ENCODE data around the gene SKIL.
"Not testable (repeated sequence)": the region's sequence is repeated elsewhere in the genome, so short reads cannot be mapped to it uniquely, and the experiment has no call there.

The SKIL gene

GRCh38 chr3:170357176-170358041 is at the start of gene SKIL:
Gene SKIL (plus strand): TSS chr3:170357715. CDS start chr3:170360332, 2,617 bp downstream.
- DNase-seq (ENCODE audit: low spot score) (peak; percentile 86), FAIRE-seq (peak; percentile 61)

GRCh38 chr3:170309046-170309445 is 48.5 kb upstream of the SKIL start:
- no peak for FAIRE-seq

GRCh38 chr3:170317954-170318353 is 39.6 kb upstream of the SKIL start:
- FAIRE-seq (no peak), DNase-seq (ENCODE audit: low spot score) (no peak)

More at GRCh38 chr3:170309046-170309445, 48.5 kb upstream of the SKIL start:
- no peak for DNase-seq (ENCODE audit: low spot score)

GRCh38 chr3:170320461-170321121 is 36.9 kb upstream of the SKIL start:
- DNase-seq (ENCODE audit: low spot score), result no peak
- FAIRE-seq, result no peak

- DNase-seq (ENCODE audit: low spot score) (no peak), FAIRE-seq (no peak)
Observed at GRCh38 chr3:170321321-170322034, 36.0 kb upstream of the SKIL start.

- DNase-seq (ENCODE audit: low spot score) (no peak), FAIRE-seq (no peak)
Observed at GRCh38 chr3:170322566-170323269, 34.8 kb upstream of the SKIL start.

GRCh38 chr3:170323331-170323730 is 34.2 kb upstream of the SKIL start:
- no peak for DNase-seq (ENCODE audit: low spot score)
- FAIRE-seq, result no peak

GRCh38 chr3:170324962-170325361 is 32.6 kb upstream of the SKIL start:
- DNase-seq (ENCODE audit: low spot score) (no peak), FAIRE-seq (no peak)

GRCh38 chr3:170327040-170327808 is 30.3 kb upstream of the SKIL start:
- no peak for DNase-seq (ENCODE audit: low spot score)
- FAIRE-seq, result no peak

- FAIRE-seq; DNase-seq (ENCODE audit: low spot score): not testable (repeated sequence)
Observed at GRCh38 chr3:170327868-170328548, 29.5 kb upstream of the SKIL start.

- peak; percentile 63 for DNase-seq (ENCODE audit: low spot score)
- FAIRE-seq, result no peak
Observed at GRCh38 chr3:170330366-170330765, 27.1 kb upstream of the SKIL start.

GRCh38 chr3:170331143-170331542 is 26.4 kb upstream of the SKIL start:
- no peak for FAIRE-seq
- DNase-seq (ENCODE audit: low spot score), result no peak

- DNase-seq (ENCODE audit: low spot score) (no peak), FAIRE-seq (no peak)
Observed at GRCh38 chr3:170337420-170337819, 20.1 kb upstream of the SKIL start.

- no peak for DNase-seq (ENCODE audit: low spot score)
- no peak for FAIRE-seq
Observed at GRCh38 chr3:170338690-170339340, 18.7 kb upstream of the SKIL start.

- not testable (repeated sequence) for FAIRE-seq
Observed at GRCh38 chr3:170342273-170342672, 15.2 kb upstream of the SKIL start.

GRCh38 chr3:170343859-170344258 is 13.7 kb upstream of the SKIL start:
- DNase-seq (ENCODE audit: low spot score); FAIRE-seq: not testable (repeated sequence)

More at GRCh38 chr3:170342273-170342672, 15.2 kb upstream of the SKIL start:
- DNase-seq (ENCODE audit: low spot score), result not testable (repeated sequence)

- no peak for DNase-seq (ENCODE audit: low spot score)
Observed at GRCh38 chr3:170344971-170345370, 12.5 kb upstream of the SKIL start.

GRCh38 chr3:170346481-170347392 is 10.8 kb upstream of the SKIL start:
- DNase-seq (ENCODE audit: low spot score) (no peak), FAIRE-seq (no peak)

More at GRCh38 chr3:170344971-170345370, 12.5 kb upstream of the SKIL start:
- no peak for FAIRE-seq
